GM21717 (cell line): ENCODE measurements around the gene ZC3H14.

Experiments used
- ATAC-seq: cut with Tn5 transposase; IDR thresholded peaks from one replicate; pipeline ENCODE4 v1.9.1; 2021; ENCODE audit warnings: mild to moderate bottlenecking, moderate library complexity; ENCODE audit not compliant: unreplicated experiment

Gene ZC3H14

GRCh38 chr14:88551094-88551870 is 11.6 kb upstream of the ZC3H14 start:
- ATAC-seq = no peak

DNA sequence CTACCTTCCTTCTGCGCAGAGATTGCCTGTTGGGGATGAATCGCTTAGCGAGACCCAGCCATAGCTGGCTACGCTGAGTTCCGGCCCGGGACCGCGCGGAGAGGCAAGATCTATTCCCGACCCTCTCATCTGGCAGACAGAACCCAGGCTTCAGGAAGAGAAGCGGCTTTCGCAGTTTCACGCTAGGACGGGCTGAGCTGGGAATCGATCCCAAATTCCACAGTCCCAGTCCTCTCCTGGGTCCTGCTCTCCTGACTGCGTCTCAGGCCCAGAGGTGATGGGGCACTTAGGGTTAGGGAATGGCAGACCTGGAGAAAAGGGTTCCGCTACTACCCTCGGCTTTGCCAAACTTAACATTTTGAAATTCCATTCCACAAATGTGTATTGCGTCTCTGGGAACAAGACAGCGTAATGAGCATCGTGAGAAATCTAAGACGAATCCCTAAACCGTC is 10.8 kb upstream of the ZC3H14 start:
- no peak for ATAC-seq

GRCh38 chr14:88552876-88553275 is 10.0 kb upstream of the ZC3H14 start:
- ATAC-seq = no peak

GRCh38 chr14:88553886-88554456 is 8.9 kb upstream of the ZC3H14 start:
- no peak for ATAC-seq

DNA sequence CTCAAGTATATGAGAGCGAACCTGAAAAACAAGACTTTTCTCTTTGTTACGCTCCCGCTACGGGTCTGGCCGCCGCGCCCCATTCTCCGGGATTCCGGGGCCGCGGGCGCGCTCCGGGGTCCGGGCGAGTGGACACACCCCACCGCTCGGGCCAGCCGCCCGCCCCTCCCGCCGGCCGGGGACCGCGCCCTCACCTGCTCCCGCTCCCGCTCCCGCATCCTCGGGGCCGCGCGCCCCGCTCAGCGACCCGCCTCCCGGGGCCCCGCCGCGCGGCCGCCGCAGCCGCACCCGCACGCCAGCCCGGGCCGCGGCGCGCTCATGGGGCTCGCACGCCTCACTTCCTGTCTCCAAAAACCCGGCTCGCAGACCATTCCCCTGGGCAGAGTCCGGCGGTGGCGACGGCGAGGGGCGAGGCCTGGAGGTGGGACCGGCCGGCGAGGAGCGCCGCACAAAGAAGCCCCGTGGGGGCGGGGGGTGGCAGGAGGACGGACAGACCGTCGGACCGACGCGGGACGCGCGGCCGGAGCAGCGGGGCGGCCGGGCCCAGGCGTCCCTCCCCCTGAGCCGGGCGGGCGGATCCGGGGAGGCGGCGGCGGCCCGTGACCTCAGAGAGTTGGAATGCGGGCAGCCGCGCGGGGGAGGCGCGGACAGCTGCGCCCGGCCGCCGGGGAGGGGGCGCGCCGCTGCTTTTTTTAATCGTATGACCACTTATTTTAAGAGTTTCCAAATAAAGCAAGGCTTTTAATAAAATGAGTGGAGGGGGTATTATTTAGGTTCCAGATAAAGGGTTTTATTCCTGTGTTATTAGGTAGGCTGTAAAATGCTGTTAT is 8.2 kb upstream of the ZC3H14 start, which contains the start of gene PTPN21:
TSS of gene PTPN21 (minus strand) at position 551 of the 830 bp plus-strand sequence. CDS start 4,590 bp downstream, outside the sequence.
- ATAC-seq = no peak

- ATAC-seq = no peak
Measured at GRCh38 chr14:88556581-88556980, 6.3 kb upstream of the ZC3H14 start.

- no peak for ATAC-seq
Measured at GRCh38 chr14:88559852-88560251, 3.0 kb upstream of the ZC3H14 start.

- ATAC-seq = no peak
Measured at GRCh38 chr14:88562532-88562830, 356 bp upstream of the ZC3H14 start.

- no peak for ATAC-seq
Measured at GRCh38 chr14:88563845-88564244, 1.0 kb downstream of the ZC3H14 start.

DNA sequence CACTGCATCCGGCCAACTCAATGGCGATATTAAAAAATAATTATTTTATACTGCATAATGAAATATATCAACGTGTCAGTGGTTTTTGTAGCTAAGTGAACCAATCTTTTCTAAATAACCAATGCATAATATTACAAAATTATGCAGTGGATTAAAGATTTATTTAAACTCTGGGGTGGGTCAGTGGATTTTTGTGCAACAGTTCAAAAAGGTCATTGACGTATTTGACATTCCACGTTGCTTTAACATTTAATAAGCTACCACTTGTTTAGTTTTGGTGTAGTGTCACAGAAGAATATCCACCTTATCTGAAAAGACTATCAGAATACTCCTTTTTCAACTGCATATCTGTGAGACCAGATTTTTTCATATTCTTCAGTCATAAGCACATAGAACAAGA is 2.6 kb downstream of the ZC3H14 start:
- no peak for ATAC-seq

DNA sequence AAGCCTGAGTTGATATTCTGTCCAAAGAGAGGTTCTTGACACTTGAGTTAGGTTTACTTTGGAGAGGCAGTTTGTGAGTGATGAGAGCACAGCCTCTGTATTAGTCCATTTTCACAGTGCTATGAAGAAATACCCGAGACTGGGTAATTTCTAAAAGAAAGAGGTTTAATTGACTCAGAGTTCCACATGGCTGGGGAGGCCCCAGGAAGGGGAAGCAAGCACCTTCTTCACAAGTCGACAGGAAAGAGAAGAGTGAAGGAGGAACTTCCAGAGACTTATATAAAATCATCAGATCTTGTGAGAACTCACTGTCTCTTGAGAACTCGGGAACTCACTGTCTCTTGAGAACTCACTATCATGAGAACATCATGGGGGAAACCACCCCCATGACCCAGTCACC is 5.4 kb downstream of the ZC3H14 start:
- ATAC-seq = no peak

DNA sequence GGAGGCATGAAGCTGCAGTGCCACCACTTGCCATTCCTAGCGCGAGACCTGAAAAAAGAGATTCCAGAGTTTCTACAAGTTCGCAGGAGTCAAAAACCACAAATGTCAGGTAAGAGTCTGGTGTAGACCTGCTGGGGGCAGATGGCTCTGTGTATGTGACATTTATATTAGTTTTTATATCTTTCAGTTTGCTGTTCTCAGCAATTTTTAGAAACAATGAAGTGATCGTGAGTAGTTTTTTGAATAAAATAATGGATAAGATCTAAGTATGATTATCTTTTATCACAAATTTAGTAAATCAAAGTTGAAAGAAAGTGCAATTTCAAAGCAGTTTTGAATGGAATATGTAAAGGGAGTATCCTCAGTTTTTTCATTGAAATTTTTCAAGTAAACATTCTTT is 9.3 kb downstream of the ZC3H14 start:
- ATAC-seq = no peak

GRCh38 chr14:88576222-88576621 is 13.4 kb downstream of the ZC3H14 start:
- ATAC-seq = no peak

GRCh38 chr14:88584451-88584850 is 21.6 kb downstream of the ZC3H14 start:
- no peak for ATAC-seq

DNA sequence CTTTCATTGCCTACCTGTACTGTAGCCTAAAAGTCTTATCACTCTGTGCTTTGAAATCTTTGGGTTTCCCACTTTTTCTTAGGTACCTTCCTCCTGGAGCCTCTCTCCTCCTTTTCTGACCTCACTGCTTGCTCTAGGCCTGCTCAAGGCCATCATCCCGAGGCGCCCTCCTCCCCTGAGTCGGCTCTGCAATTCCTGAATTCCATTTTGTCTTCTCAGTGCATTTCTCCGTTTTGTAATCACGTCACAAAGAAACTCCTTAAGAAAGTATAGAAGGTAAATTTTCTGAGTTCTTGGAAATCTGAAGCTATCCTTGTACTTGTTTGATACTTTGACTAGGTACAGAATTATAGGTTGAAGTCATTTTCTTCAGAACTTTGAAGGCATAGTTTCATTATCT is 25.2 kb downstream of the ZC3H14 start:
- no peak for ATAC-seq

GRCh38 chr14:88590173-88590572 is 27.3 kb downstream of the ZC3H14 start:
- no peak for ATAC-seq

DNA sequence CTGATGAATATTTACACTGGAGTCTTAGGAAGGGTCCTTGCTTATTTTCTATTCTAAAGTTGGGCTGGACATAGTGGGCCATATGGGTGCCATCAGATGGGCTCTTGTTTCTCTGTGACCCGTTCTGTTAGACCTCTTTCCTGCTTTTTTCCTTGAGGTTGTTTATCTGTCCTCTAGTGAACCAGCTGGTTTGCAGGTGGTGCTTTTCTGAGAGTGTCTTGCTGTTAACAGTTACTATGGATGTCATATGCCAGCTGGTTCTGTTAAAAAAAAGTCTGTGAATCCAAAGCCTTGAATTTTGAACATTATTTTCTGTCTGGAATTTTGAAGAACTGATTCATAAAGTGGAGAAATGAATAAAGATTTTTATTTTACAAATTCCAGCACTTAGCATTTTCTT is 29.2 kb downstream of the ZC3H14 start:
- ATAC-seq = no peak

GRCh38 chr14:88597038-88597437 is 34.2 kb downstream of the ZC3H14 start:
- no peak for ATAC-seq

GRCh38 chr14:88597601-88598000 is 34.8 kb downstream of the ZC3H14 start:
- no peak for ATAC-seq

DNA sequence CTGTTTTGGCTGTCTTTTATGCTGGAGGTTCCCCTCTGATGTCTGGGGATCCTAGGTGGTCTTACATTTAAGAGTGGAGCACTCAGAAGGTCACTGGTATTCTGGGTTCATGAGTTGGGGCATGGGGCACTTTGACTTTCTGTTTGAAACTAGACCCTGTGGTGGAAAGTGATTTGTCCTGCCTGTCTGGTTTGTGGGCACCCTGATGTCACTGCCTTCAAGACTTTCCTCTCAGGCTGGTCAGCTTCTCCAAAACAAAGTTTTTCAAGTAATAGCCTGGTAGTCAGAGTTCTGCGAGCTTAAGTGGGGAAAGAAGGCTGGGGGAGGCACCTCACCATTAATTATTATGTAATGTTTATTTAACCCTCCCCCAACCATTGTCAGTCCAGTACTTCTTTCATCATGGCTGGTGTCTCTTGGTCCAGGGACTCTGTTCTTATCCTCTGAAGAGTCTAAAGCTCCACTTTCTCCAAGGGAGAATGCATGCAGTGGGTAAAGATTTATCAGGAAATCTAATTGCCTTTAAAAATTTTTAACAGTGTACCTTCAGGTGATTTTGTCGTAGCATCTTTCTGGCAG is 35.3 kb downstream of the ZC3H14 start:
- ATAC-seq = no peak

DNA sequence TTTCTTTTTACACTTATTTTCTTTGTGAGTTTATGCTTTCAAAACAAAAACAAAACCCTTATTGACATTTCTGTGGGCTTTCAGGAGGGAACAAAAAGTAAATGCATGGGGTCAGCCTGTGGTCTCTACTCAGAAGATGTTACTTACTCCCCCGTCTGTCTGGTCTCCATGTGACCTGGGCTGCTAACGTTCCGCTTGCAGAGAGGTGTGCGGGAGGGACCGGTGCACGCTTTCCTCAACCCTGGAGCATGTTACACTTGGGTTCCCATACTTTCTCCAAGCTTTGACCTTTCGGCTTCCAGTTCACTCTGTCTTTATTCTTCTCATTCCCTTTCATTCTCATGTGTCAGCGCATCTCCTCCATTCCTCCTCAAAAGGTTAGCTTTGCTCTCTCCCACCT is 36.5 kb downstream of the ZC3H14 start:
- ATAC-seq = peak; percentile 28
